ENCODE results near the gene CD24.
A peak's percentile ranks its signal among the peaks of the same experiment; 100 is the strongest.
"Not testable (repeated sequence)": the region's sequence is repeated elsewhere in the genome, so short reads cannot be mapped to it uniquely, and the experiment has no call there.

The CD24 gene

GRCh38 chr6:106974336-106974998 is at the start of gene CD24:
TSS of gene CD24 (minus strand) at chr6:106974729. CDS start at chr6:106974646, 83 bp downstream.
- no peak for DNase-seq

- no peak for DNase-seq
These were observed 47.1 kb upstream of the CD24 start for GRCh38 chr6:107021446-107022185.

GRCh38 chr6:107020239-107020638 is 45.7 kb upstream of the CD24 start:
- no peak for DNase-seq

- DNase-seq: not testable (repeated sequence)
These were observed 45.1 kb upstream of the CD24 start for GRCh38 chr6:107019628-107020027.

GRCh38 chr6:107019047-107019446 is 44.5 kb upstream of the CD24 start:
- no peak for DNase-seq

GRCh38 chr6:107009499-107009898 is 35.0 kb upstream of the CD24 start:
- DNase-seq: no peak

- DNase-seq: peak; percentile 55
These were observed 23.0 kb upstream of the CD24 start for GRCh38 chr6:106997392-106998158.

GRCh38 chr6:106995640-106996039 is 21.1 kb upstream of the CD24 start:
- DNase-seq: no peak

- DNase-seq: not testable (repeated sequence)
These were observed 15.2 kb upstream of the CD24 start for GRCh38 chr6:106989737-106990136.

- no peak for DNase-seq
These were observed 14.1 kb upstream of the CD24 start for GRCh38 chr6:106988664-106989063.

- DNase-seq: no peak
These were observed 7.4 kb upstream of the CD24 start for GRCh38 chr6:106981926-106982325.

- DNase-seq: no peak
These were observed 6.4 kb upstream of the CD24 start for GRCh38 chr6:106980926-106981325.

GRCh38 chr6:106979435-106979884 is 4.9 kb upstream of the CD24 start:
- peak; percentile 83 for DNase-seq

GRCh38 chr6:106977246-106977645 is 2.7 kb upstream of the CD24 start:
- DNase-seq: no peak

- no peak for DNase-seq
These were observed 1.7 kb upstream of the CD24 start for GRCh38 chr6:106976270-106976669.

GRCh38 chr6:106975738-106976064 is 1.2 kb upstream of the CD24 start:
- DNase-seq: no peak

- peak; percentile 31 for DNase-seq
These were observed 639 bp upstream of the CD24 start for GRCh38 chr6:106974999-106975737.

GRCh38 chr6:106973836-106974335 is 643 bp downstream of the CD24 start:
- DNase-seq: no peak

GRCh38 chr6:106973018-106973835 is 1.3 kb downstream of the CD24 start:
- DNase-seq: no peak

- no peak for DNase-seq
These were observed 2.0 kb downstream of the CD24 start for GRCh38 chr6:106972500-106972899.

GRCh38 chr6:106970769-106971168 is 3.8 kb downstream of the CD24 start:
- not testable (repeated sequence) for DNase-seq

All from activated CD4-positive, CD25-positive, alpha-beta regulatory T cell treated with anti-CD3 and anti-CD28 coated beads, Interleukin-2, amount 50 U/mL, for 72 hours (primary cell).